ENCODE data around the gene CHMP1B. TPM values are rescaled to one million over a fixed set of nuclear protein-coding genes. Genes with fewer than 3 reads are reported as not detected.

Gene CHMP1B
- total RNA-seq, 1 experiment from 2014 or later: 56.5 TPM

GRCh38 chr18:11820697-11821096 lies 30.5 kb upstream of the CHMP1B start:
- Mint-ChIP-seq H3K36me3 (ENCODE audit: insufficient read depth, unreplicated experiment) (no peaks in the 10 kb centered on the region), H3K4me1 (ENCODE audit: low read depth, unreplicated experiment) (peaks cover 24% of the 10 kb centered on the region), H3K9me3 (ENCODE audit: unreplicated experiment) (no peaks in the 10 kb centered on the region), H3K27me3 (ENCODE audit: insufficient read depth, unreplicated experiment) (no peaks in the 10 kb centered on the region), H3K27ac (ENCODE audit: unreplicated experiment) (peak overlapping the region; percentile 76), H3K4me3 (ENCODE audit: unreplicated experiment) (no peak overlapping the region)
- H3K9me3 ChIP-seq: no peaks in the 10 kb centered on the region
- DNase-seq: no peak
- intact Hi-C loops (cut with micrococcal nuclease; ENCODE audit: unreplicated experiment): no loop called here
- H3K27me3 ChIP-seq (replicated peaks; ENCODE audit: control insufficient read depth, insufficient read depth, low read length): no peaks in the 10 kb centered on the region
- no peak for TF ChIP-seq CTCF (IDR thresholded peaks at IDR 0.05; ENCODE audit: insufficient read depth in 1 of 2, low read depth in 1 of 2, low read length in 1 of 2, severe bottlenecking in 1 of 2, unreplicated experiment in 1 of 2)
- no TSS peak for BruUV-seq (replicated peaks)
- no peak overlapping the region for H3K4me3 ChIP-seq (ENCODE audit: low read depth, low read length)
- H3K4me1 ChIP-seq: peaks cover 31% of the 10 kb centered on the region
- H3K36me3 ChIP-seq (ENCODE audit: control insufficient read depth, insufficient read depth, low read length): no peaks in the 10 kb centered on the region
- ChIA-PET CTCF (no interaction called here), POLR2A (no interaction called here)

GRCh38 chr18:11821208-11821607 lies 30.0 kb upstream of the CHMP1B start:
- no peaks in the 10 kb centered on the region for H3K27me3 Mint-ChIP-seq (ENCODE audit: insufficient read depth, unreplicated experiment)
- no peaks in the 10 kb centered on the region for H3K36me3 Mint-ChIP-seq (ENCODE audit: insufficient read depth, unreplicated experiment)
- H3K4me1 Mint-ChIP-seq (ENCODE audit: low read depth, unreplicated experiment): peaks cover 24% of the 10 kb centered on the region
- H3K36me3 ChIP-seq (ENCODE audit: control insufficient read depth, insufficient read depth, low read length): no peaks in the 10 kb centered on the region
- CTCF ChIA-PET: no interaction called here
- TF ChIP-seq CTCF (IDR thresholded peaks at IDR 0.05; ENCODE audit: insufficient read depth in 1 of 2, low read depth in 1 of 2, low read length in 1 of 2, severe bottlenecking in 1 of 2, unreplicated experiment in 1 of 2): no peak
- peaks cover 31% of the 10 kb centered on the region for H3K4me1 ChIP-seq
- H3K27ac Mint-ChIP-seq (ENCODE audit: unreplicated experiment): peak overlapping the region; percentile 76
- no peak overlapping the region for H3K4me3 Mint-ChIP-seq (ENCODE audit: unreplicated experiment)
- intact Hi-C loops (cut with micrococcal nuclease; ENCODE audit: unreplicated experiment): no loop called here
- H3K4me3 ChIP-seq (ENCODE audit: low read depth, low read length): no peak overlapping the region
- no peaks in the 10 kb centered on the region for H3K27me3 ChIP-seq (replicated peaks; ENCODE audit: control insufficient read depth, insufficient read depth, low read length)
- BruUV-seq (replicated peaks): no TSS peak
- no peak for DNase-seq
- H3K9me3 Mint-ChIP-seq (ENCODE audit: unreplicated experiment): no peaks in the 10 kb centered on the region
- H3K9me3 ChIP-seq: no peaks in the 10 kb centered on the region
- POLR2A ChIA-PET: no interaction called here

GRCh38 chr18:11821643-11822237 lies 29.5 kb upstream of the CHMP1B start:
- no TSS peak for BruUV-seq (replicated peaks)
- H3K27me3 Mint-ChIP-seq (ENCODE audit: insufficient read depth, unreplicated experiment): no peaks in the 10 kb centered on the region
- no peaks in the 10 kb centered on the region for H3K9me3 ChIP-seq
- CTCF ChIA-PET: no interaction called here
- intact Hi-C loops (cut with micrococcal nuclease; ENCODE audit: unreplicated experiment): no loop called here
- POLR2A ChIA-PET: no interaction called here
- H3K36me3 Mint-ChIP-seq (ENCODE audit: insufficient read depth, unreplicated experiment): no peaks in the 10 kb centered on the region
- H3K4me3 Mint-ChIP-seq (ENCODE audit: unreplicated experiment): no peak overlapping the region
- H3K27me3 ChIP-seq (replicated peaks; ENCODE audit: control insufficient read depth, insufficient read depth, low read length): no peaks in the 10 kb centered on the region
- peaks cover 30% of the 10 kb centered on the region for H3K4me1 Mint-ChIP-seq (ENCODE audit: low read depth, unreplicated experiment)
- no peak overlapping the region for H3K4me3 ChIP-seq (ENCODE audit: low read depth, low read length)
- H3K27ac Mint-ChIP-seq (ENCODE audit: unreplicated experiment): peak overlapping the region; percentile 76
- H3K36me3 ChIP-seq (ENCODE audit: control insufficient read depth, insufficient read depth, low read length): no peaks in the 10 kb centered on the region
- peaks cover 31% of the 10 kb centered on the region for H3K4me1 ChIP-seq
- H3K9me3 Mint-ChIP-seq (ENCODE audit: unreplicated experiment): no peaks in the 10 kb centered on the region
- no peak for DNase-seq
- no peak for TF ChIP-seq CTCF (IDR thresholded peaks at IDR 0.05; ENCODE audit: insufficient read depth in 1 of 2, low read depth in 1 of 2, low read length in 1 of 2, severe bottlenecking in 1 of 2, unreplicated experiment in 1 of 2)
